Measurements from ENCODE around the gene CGRRF1. TPM values are rescaled to one million over a fixed set of nuclear protein-coding genes. Genes with fewer than 3 reads are reported as not detected.
A peak's percentile ranks its signal among the peaks of the same experiment; 100 is the strongest.

CGRRF1 gene
- total RNA-seq, 1 donor from 2014 or later = 20.4 TPM

DNA sequence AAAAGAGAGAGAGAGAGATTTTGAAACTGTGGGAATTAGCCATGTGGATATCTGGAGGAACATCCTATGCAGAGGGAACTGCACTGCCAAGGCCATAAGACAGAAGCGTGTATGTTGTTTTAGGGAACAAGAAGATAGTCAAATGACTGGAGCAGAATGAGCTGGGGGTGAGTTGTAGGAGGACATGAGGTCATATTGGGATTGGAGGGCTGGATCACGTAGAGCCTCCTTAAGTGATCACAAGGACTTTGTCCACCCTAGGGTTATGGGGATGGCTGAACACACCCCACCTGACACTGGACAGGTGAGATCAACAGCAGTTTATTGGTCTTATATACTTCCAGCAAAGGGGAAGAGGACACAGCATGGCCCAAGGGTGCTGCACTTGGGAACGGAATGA lies 8.2 kb upstream of the CGRRF1 start:
- peaks cover 0 to 4% (median 0%) of the 10 kb centered on the region in 3 donors for H3K27me3 ChIP-seq (ENCODE audit: control insufficient read depth in 3 of 3, insufficient read depth in 3 of 3, low read length in 3 of 3)
- H3K9ac ChIP-seq (ENCODE audit: low read depth in 1 of 3, low read length in 3 of 3) = no peak overlapping the region
- no peaks in the 10 kb centered on the region for H3K4me1 ChIP-seq (ENCODE audit: control insufficient read depth in 3 of 3, insufficient read depth in 3 of 3, low read length in 3 of 3)
- H3K27ac ChIP-seq (ENCODE audit: low read depth, low read length) = no peak overlapping the region
- H3K4me3 ChIP-seq (ENCODE audit: low read length in 3 of 3) = no peak overlapping the region
- H3K9me3 ChIP-seq (ENCODE audit: control insufficient read depth in 3 of 3, low read length in 3 of 3) = no peaks in the 10 kb centered on the region
- H3K36me3 ChIP-seq (ENCODE audit: control insufficient read depth in 3 of 3, insufficient read depth in 3 of 3, low read length in 3 of 3) = no peaks in the 10 kb centered on the region

DNA sequence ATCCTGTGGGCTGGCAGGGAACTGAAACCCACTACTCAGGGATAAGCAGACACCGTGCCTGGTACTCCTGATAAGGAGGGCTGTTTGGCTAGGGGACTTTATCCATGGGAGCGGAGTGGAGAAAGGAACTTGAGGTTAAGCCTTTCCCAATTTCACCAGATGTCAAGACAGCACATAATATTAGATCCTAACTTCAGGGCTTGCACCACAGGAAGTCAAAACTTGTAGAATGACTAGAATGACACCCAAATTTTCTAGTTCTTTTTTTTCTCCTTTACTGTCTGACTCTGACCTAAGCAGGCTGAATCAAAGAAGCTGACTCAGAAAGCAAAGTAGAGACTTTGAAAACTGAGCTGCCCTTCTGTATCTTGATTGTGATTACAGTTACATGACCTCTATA lies 7.1 kb upstream of the CGRRF1 start:
- H3K27ac ChIP-seq (ENCODE audit: low read depth, low read length) = no peak overlapping the region
- H3K36me3 ChIP-seq (ENCODE audit: control insufficient read depth in 3 of 3, insufficient read depth in 3 of 3, low read length in 3 of 3) = no peaks in the 10 kb centered on the region
- no peak overlapping the region for H3K4me3 ChIP-seq (ENCODE audit: low read length in 3 of 3)
- peaks cover 0 to 4% (median 0%) of the 10 kb centered on the region in 3 donors for H3K27me3 ChIP-seq (ENCODE audit: control insufficient read depth in 3 of 3, insufficient read depth in 3 of 3, low read length in 3 of 3)
- no peaks in the 10 kb centered on the region for H3K9me3 ChIP-seq (ENCODE audit: control insufficient read depth in 3 of 3, low read length in 3 of 3)
- no peak overlapping the region for H3K9ac ChIP-seq (ENCODE audit: low read depth in 1 of 3, low read length in 3 of 3)
- no peaks in the 10 kb centered on the region for H3K4me1 ChIP-seq (ENCODE audit: control insufficient read depth in 3 of 3, insufficient read depth in 3 of 3, low read length in 3 of 3)

DNA sequence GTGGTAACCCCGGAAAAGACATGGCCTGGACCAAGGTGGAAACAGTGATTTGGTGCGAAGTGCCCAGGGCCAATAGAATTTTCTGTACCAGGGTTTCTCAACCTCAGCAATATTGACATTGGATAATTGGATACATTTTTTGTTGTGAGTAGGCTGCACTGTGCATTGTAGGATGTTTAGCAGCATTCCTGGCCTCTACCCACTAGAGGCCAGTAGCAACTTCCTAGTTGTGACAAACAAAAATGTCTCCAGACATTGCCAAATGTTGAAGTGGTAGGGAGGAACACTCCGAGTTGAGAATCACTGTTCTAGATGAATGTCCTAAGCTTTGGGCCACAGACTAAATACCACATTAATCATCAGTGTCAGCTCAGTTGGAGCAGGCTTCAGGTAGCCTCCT lies 6.2 kb upstream of the CGRRF1 start:
- no peaks in the 10 kb centered on the region for H3K4me1 ChIP-seq (ENCODE audit: control insufficient read depth in 3 of 3, insufficient read depth in 3 of 3, low read length in 3 of 3)
- H3K27ac ChIP-seq (ENCODE audit: low read depth, low read length) = no peak overlapping the region
- H3K4me3 ChIP-seq (ENCODE audit: low read length in 3 of 3) = no peak overlapping the region
- H3K36me3 ChIP-seq (ENCODE audit: control insufficient read depth in 3 of 3, insufficient read depth in 3 of 3, low read length in 3 of 3) = no peaks in the 10 kb centered on the region
- H3K9me3 ChIP-seq (ENCODE audit: control insufficient read depth in 3 of 3, low read length in 3 of 3) = no peaks in the 10 kb centered on the region
- peaks cover 0 to under 1% (median 0%) of the 10 kb centered on the region in 3 donors for H3K27me3 ChIP-seq (ENCODE audit: control insufficient read depth in 3 of 3, insufficient read depth in 3 of 3, low read length in 3 of 3)
- H3K9ac ChIP-seq (ENCODE audit: low read depth in 1 of 3, low read length in 3 of 3) = no peak overlapping the region

DNA sequence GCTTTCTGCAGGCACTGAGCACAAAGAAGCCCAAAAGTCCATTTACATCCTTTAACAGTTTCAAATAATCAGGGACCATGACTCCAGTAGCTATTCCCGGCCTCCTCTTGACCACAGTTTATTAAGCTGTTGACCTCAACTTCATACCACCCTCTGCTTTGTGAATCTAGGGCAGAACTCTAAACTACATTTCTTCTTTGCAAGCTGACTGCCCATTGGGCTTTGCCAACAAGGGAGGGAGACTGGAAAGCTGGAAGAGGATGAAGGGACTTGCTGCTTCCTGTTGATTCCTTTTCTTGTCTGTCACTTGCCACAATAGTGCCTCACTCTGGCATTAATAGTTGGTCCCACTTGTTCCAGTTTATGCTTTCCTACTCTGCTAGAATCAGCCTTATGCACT lies 2.7 kb downstream of the CGRRF1 start:
- Histone ChIP-seq H3K27ac (ENCODE audit: low read depth, low read length) (peak overlapping the region; percentile 8), H3K9me3 (ENCODE audit: control insufficient read depth in 3 of 3, low read length in 3 of 3) (no peaks in the 10 kb centered on the region), H3K27me3 (ENCODE audit: control insufficient read depth in 3 of 3, insufficient read depth in 3 of 3, low read length in 3 of 3) (no peaks in the 10 kb centered on the region), H3K9ac (ENCODE audit: low read depth in 1 of 3, low read length in 3 of 3) (no peak overlapping the region), H3K4me3 (ENCODE audit: low read length in 3 of 3) (no peak overlapping the region), H3K4me1 (ENCODE audit: control insufficient read depth in 3 of 3, insufficient read depth in 3 of 3, low read length in 3 of 3) (peaks cover 15 to 27% (median 27%) of the 10 kb centered on the region in 3 donors), H3K36me3 (ENCODE audit: control insufficient read depth in 3 of 3, insufficient read depth in 3 of 3, low read length in 3 of 3) (no peaks in the 10 kb centered on the region)

DNA sequence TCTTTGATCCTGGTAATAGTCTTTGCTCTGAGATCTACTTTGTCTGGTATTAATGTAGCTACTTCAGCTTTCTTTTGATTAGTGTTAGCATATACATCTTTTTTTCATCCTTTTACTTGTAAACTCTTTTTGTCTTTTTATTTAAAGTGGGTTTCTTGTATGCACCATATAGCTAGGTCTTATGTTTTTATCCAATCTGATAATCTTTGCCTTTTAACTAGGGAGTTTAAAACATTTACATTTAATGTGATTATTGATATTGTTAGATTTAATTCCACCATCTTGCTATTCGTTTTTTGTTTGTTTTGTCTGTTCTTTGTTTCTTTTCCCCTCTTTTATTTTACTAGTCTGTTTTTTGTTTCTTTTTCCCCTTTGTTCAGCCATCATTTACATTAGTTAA lies 6.0 kb downstream of the CGRRF1 start:
- H3K27ac ChIP-seq (ENCODE audit: low read depth, low read length) = no peak overlapping the region
- peaks cover 13 to 19% (median 18%) of the 10 kb centered on the region in 3 donors for H3K4me1 ChIP-seq (ENCODE audit: control insufficient read depth in 3 of 3, insufficient read depth in 3 of 3, low read length in 3 of 3)
- no peaks in the 10 kb centered on the region for H3K27me3 ChIP-seq (ENCODE audit: control insufficient read depth in 3 of 3, insufficient read depth in 3 of 3, low read length in 3 of 3)
- no peaks in the 10 kb centered on the region for H3K9me3 ChIP-seq (ENCODE audit: control insufficient read depth in 3 of 3, low read length in 3 of 3)
- H3K36me3 ChIP-seq (ENCODE audit: control insufficient read depth in 3 of 3, insufficient read depth in 3 of 3, low read length in 3 of 3) = no peaks in the 10 kb centered on the region
- H3K9ac ChIP-seq (ENCODE audit: low read depth in 1 of 3, low read length in 3 of 3) = no peak overlapping the region
- H3K4me3 ChIP-seq (ENCODE audit: low read length in 3 of 3) = no peak overlapping the region

DNA sequence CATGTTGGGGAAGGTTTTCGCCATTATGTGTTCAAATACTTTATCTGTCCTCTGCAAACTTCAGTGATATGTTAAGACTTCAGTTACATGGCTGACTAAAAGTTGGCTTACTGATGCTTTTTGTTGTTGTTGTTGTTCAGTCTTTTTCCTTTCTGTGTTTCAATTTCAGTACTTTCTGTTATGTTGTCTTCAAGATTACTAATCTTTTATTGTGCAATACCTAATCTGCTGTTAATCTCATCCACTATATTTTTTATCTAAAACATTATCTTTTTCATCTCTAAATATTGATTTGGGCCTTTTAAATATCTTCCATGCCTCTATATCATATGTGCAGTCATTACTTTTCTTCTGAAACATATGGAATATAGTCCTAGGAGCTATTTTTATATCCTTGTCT lies 7.0 kb downstream of the CGRRF1 start:
- H3K9me3 ChIP-seq (ENCODE audit: control insufficient read depth in 3 of 3, low read length in 3 of 3) = no peaks in the 10 kb centered on the region
- no peaks in the 10 kb centered on the region for H3K27me3 ChIP-seq (ENCODE audit: control insufficient read depth in 3 of 3, insufficient read depth in 3 of 3, low read length in 3 of 3)
- no peaks in the 10 kb centered on the region for H3K36me3 ChIP-seq (ENCODE audit: control insufficient read depth in 3 of 3, insufficient read depth in 3 of 3, low read length in 3 of 3)
- H3K4me1 ChIP-seq (ENCODE audit: control insufficient read depth in 3 of 3, insufficient read depth in 3 of 3, low read length in 3 of 3) = peaks cover 7 to 10% (median 8%) of the 10 kb centered on the region in 3 donors
- H3K9ac ChIP-seq (ENCODE audit: low read depth in 1 of 3, low read length in 3 of 3) = no peak overlapping the region
- no peak overlapping the region for H3K4me3 ChIP-seq (ENCODE audit: low read length in 3 of 3)
- no peak overlapping the region for H3K27ac ChIP-seq (ENCODE audit: low read depth, low read length)

DNA sequence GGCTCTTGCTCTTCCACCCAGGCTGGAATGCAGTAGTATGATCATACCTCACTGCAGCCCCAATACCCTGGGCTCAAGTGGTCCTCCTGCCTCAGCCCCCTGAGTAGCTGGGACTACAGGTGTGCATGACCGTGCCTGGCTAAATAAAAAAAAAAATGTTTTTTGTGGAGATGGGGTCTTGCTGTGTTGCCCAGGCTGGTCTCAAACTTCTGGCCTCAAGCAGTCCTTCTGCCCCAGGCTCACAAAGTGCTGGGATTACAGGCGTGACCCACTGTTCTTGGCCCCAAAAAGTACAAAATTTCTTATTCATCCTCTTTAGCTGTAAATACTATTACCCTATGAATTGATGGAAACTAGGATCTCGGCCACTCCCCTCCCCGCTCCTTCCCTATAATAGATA lies 14.7 kb downstream of the CGRRF1 start:
- no peaks in the 10 kb centered on the region for H3K27me3 ChIP-seq (ENCODE audit: control insufficient read depth in 3 of 3, insufficient read depth in 3 of 3, low read length in 3 of 3)
- H3K4me1 ChIP-seq (ENCODE audit: control insufficient read depth in 3 of 3, insufficient read depth in 3 of 3, low read length in 3 of 3) = no peaks in the 10 kb centered on the region
- H3K4me3 ChIP-seq (ENCODE audit: low read length in 3 of 3) = no peak overlapping the region
- no peak overlapping the region for H3K27ac ChIP-seq (ENCODE audit: low read depth, low read length)
- no peaks in the 10 kb centered on the region for H3K9me3 ChIP-seq (ENCODE audit: control insufficient read depth in 3 of 3, low read length in 3 of 3)
- H3K9ac ChIP-seq (ENCODE audit: low read depth in 1 of 3, low read length in 3 of 3) = no peak overlapping the region
- H3K36me3 ChIP-seq (ENCODE audit: control insufficient read depth in 3 of 3, insufficient read depth in 3 of 3, low read length in 3 of 3) = peaks cover 12 to 23% (median 16%) of the 10 kb centered on the region in 3 donors

DNA sequence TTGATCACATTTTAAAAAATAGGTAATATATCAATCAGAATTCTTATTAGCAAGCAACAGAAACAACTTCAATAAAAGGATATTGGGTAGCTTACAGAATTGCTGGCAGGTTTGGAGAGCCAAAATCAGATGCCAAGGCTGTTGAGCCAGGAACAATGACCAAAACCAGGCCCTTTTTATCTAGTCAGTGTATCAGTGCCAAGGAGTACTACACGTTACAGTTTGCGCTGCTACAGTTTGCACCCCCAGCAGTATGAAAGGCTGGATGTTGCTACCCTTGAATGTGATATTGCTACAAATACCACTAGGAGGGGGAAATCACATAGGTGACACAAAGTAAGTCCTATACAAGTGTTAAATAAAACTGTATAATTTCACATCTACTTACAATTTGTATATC lies 19.3 kb downstream of the CGRRF1 start:
- Histone ChIP-seq H3K27ac (ENCODE audit: low read depth, low read length) (no peak overlapping the region), H3K9ac (ENCODE audit: low read depth in 1 of 3, low read length in 3 of 3) (no peak overlapping the region), H3K4me1 (ENCODE audit: control insufficient read depth in 3 of 3, insufficient read depth in 3 of 3, low read length in 3 of 3) (no peaks in the 10 kb centered on the region), H3K36me3 (ENCODE audit: control insufficient read depth in 3 of 3, insufficient read depth in 3 of 3, low read length in 3 of 3) (peaks cover 9 to 12% (median 11%) of the 10 kb centered on the region in 3 donors), H3K27me3 (ENCODE audit: control insufficient read depth in 3 of 3, insufficient read depth in 3 of 3, low read length in 3 of 3) (no peaks in the 10 kb centered on the region), H3K9me3 (ENCODE audit: control insufficient read depth in 3 of 3, low read length in 3 of 3) (no peaks in the 10 kb centered on the region), H3K4me3 (ENCODE audit: low read length in 3 of 3) (no peak overlapping the region)

DNA sequence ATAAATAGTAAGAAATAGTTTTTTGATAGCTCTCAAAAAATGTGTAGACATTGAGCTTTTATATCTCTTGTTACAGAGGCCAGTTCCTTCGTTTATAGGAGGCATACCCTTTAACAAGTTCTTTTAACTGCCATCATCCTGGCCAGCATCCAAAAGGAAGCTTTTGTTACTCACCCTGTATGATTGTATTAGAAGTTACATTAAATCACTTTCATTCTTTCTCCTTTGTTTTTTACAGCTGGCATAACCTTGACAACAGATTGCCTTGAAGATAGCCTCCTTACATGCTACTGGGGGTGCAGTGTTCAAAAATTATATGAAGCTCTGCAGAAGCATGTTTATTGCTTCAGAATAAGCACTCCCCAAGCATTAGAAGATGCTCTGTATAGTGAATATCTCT lies 20.1 kb downstream of the CGRRF1 start:
- Histone ChIP-seq H3K9ac (ENCODE audit: low read depth in 1 of 3, low read length in 3 of 3) (no peak overlapping the region), H3K9me3 (ENCODE audit: control insufficient read depth in 3 of 3, low read length in 3 of 3) (no peaks in the 10 kb centered on the region), H3K4me3 (ENCODE audit: low read length in 3 of 3) (no peak overlapping the region), H3K4me1 (ENCODE audit: control insufficient read depth in 3 of 3, insufficient read depth in 3 of 3, low read length in 3 of 3) (no peaks in the 10 kb centered on the region), H3K36me3 (ENCODE audit: control insufficient read depth in 3 of 3, insufficient read depth in 3 of 3, low read length in 3 of 3) (peaks cover 4 to 10% (median 8%) of the 10 kb centered on the region in 3 donors), H3K27ac (ENCODE audit: low read depth, low read length) (no peak overlapping the region), H3K27me3 (ENCODE audit: control insufficient read depth in 3 of 3, insufficient read depth in 3 of 3, low read length in 3 of 3) (no peaks in the 10 kb centered on the region)

DNA sequence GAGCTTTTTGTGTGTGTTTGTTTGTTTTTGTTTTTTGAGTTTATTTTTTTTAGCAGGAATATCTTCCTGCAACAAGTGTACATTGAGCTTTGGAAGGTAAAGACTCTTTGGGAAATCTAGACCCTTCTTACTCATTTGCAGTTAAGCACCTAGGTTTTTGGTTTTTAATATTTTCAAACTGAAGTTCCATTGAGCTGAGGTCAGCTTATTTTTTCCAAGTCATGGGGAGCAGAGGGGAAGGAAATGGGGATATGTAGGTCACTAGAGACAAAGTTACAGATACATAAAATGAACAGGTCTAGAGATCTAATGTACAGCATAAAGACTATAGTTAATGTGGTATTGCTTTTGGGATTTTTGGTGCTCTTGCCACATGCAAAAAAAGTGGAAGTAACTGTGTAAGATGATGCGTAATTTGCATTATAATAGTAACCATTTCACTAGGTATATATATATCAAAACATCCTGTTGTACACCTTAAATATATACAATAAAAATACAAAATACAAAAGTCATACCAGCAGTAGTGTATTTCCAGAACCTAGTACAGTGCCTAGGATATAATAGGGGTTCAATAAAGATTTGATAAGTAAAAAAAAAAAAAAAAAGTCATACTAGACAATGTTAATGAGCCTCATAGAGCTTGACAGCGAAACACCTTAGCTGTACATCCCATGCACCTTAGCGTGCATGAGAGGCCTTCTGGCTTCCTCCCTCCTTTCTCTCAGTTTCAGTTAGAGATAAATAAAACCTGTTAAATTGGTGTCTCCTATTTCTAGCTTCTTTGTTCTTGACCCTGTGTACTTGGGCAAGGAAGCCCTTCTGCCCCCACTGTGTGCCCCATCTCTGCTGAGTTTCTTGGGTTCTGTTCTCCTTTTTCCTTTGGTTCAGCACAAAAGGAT lies 22.7 kb downstream of the CGRRF1 start:
- Histone ChIP-seq H3K9me3 (ENCODE audit: control insufficient read depth in 3 of 3, low read length in 3 of 3) (no peaks in the 10 kb centered on the region), H3K4me1 (ENCODE audit: control insufficient read depth in 3 of 3, insufficient read depth in 3 of 3, low read length in 3 of 3) (no peaks in the 10 kb centered on the region), H3K9ac (ENCODE audit: low read depth in 1 of 3, low read length in 3 of 3) (no peak overlapping the region), H3K27ac (ENCODE audit: low read depth, low read length) (no peak overlapping the region), H3K27me3 (ENCODE audit: control insufficient read depth in 3 of 3, insufficient read depth in 3 of 3, low read length in 3 of 3) (no peaks in the 10 kb centered on the region), H3K36me3 (ENCODE audit: control insufficient read depth in 3 of 3, insufficient read depth in 3 of 3, low read length in 3 of 3) (peaks cover 0 to 10% (median 4%) of the 10 kb centered on the region in 3 donors), H3K4me3 (ENCODE audit: low read length in 3 of 3) (no peak overlapping the region)
